ENCODE measurements around the gene ACTL10.
A peak's percentile ranks its signal among the peaks of the same experiment; 100 is the strongest.

ACTL10 gene

DNA sequence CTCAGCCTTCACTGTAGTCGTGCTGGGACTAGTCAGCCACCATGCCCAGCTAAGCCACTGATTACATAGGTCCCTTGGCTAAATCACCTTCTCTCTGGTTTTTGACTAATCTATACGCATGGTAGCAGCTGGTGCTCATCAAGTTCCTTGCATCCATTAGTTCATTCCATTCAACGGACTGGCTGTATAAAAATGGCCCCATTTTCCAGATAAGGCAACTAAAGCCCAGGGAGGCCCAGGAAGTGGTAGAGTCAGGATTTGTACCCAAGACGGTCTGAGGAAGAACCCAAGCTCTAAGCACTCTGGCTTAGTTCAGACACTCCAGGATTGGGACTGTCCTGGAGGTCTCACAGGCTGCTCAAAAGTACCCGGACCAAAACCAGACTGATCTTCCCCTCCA, 14.5 kb downstream of the ACTL10 start:
- Histone ChIP-seq H3K36me3 (ENCODE audit: control insufficient read depth, insufficient read depth, low read length) (peaks cover 4% of the 10 kb centered on the region), H2AK5ac (ENCODE audit: low read length) (no peak overlapping the region), H2BK5ac (ENCODE audit: low read length) (no peak overlapping the region), H3K4me1 (ENCODE audit: control insufficient read depth, low read depth, low read length) (peaks cover 3% of the 10 kb centered on the region), H3K4me3 (ENCODE audit: low read length) (no peak overlapping the region), H3K4ac (ENCODE audit: low read depth, low read length) (no peak overlapping the region), H3K23ac (ENCODE audit: low read length) (no peak overlapping the region), H4K8ac (ENCODE audit: low read depth, low read length) (no peak overlapping the region), H3K27ac (ENCODE audit: low read depth, low read length) (no peak overlapping the region), H3K79me2 (ENCODE audit: control insufficient read depth, insufficient read depth, low read length) (peaks cover 30% of the 10 kb centered on the region), H4K5ac (ENCODE audit: low read length) (no peak overlapping the region), H3K4me2 (ENCODE audit: low read length) (no peak overlapping the region), H2BK120ac (ENCODE audit: low read depth, low read length) (no peak overlapping the region), H3K27me3 (ENCODE audit: insufficient read depth, low read length, poor library complexity) (no peaks in the 10 kb centered on the region), H3K79me1 (ENCODE audit: low read length) (peaks cover 19% of the 10 kb centered on the region), H3K56ac (ENCODE audit: low read length) (no peak overlapping the region), H2BK15ac (replicated peaks; ENCODE audit: low read depth) (no peak overlapping the region), H3K18ac (ENCODE audit: low read length) (no peak overlapping the region), H3K9ac (ENCODE audit: low read length) (no peak overlapping the region)
- no peak for DNase-seq
- WGBS (ENCODE audit: extremely low coverage, insufficient coverage, low lambda C conversion rate), result no CpG with 5 or more reads among the region's 5 CpGs

DNA sequence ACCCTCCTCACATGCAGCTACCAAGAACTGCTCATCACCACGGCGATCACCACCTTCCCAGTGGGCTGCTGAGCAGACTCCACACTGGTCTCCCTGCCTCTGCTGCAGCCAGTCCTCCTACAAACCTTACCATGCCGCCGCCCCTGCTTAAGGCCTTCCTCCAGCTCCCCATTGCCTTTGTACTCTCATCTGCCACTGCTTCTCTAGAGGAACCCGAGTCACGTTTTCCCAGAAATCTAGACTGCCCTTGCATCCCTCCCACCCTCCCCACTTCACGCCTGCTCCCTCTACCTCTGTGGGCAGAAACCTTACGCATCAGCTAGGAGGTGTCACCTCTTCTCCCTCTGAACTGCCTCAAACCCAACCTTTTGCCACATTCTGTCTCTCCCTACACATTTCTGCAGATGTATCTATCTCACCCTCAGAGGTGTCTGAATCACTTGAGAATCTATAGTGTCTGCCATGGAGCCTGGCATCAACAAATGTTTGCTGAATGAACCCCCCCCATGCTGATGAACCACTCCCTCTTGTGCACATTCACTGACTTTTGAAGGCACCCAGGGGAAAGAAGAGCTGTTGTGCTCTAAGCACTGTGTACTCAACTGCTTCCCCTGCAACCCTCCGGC, 15.1 kb downstream of the ACTL10 start:
- no peak overlapping the region for H4K5ac ChIP-seq (ENCODE audit: low read length)
- H3K4me1 ChIP-seq (ENCODE audit: control insufficient read depth, low read depth, low read length), result peaks cover 6% of the 10 kb centered on the region
- H3K36me3 ChIP-seq (ENCODE audit: control insufficient read depth, insufficient read depth, low read length), result peaks cover 4% of the 10 kb centered on the region
- peaks cover 30% of the 10 kb centered on the region for H3K79me2 ChIP-seq (ENCODE audit: control insufficient read depth, insufficient read depth, low read length)
- H2BK5ac ChIP-seq (ENCODE audit: low read length), result no peak overlapping the region
- no peak overlapping the region for H2BK120ac ChIP-seq (ENCODE audit: low read depth, low read length)
- peaks cover 19% of the 10 kb centered on the region for H3K79me1 ChIP-seq (ENCODE audit: low read length)
- no peak overlapping the region for H2BK15ac ChIP-seq (replicated peaks; ENCODE audit: low read depth)
- no peak overlapping the region for H3K56ac ChIP-seq (ENCODE audit: low read length)
- H3K18ac ChIP-seq (ENCODE audit: low read length), result no peak overlapping the region
- no peak overlapping the region for H2AK5ac ChIP-seq (ENCODE audit: low read length)
- DNase-seq, result no peak
- H3K27ac ChIP-seq (ENCODE audit: low read depth, low read length), result no peak overlapping the region
- no peak overlapping the region for H4K8ac ChIP-seq (ENCODE audit: low read depth, low read length)
- H3K23ac ChIP-seq (ENCODE audit: low read length), result no peak overlapping the region
- no CpG with 5 or more reads among the region's 9 CpGs for WGBS (ENCODE audit: extremely low coverage, insufficient coverage, low lambda C conversion rate)
- H3K4ac ChIP-seq (ENCODE audit: low read depth, low read length), result no peak overlapping the region
- H3K4me3 ChIP-seq (ENCODE audit: low read length), result no peak overlapping the region
- H3K4me2 ChIP-seq (ENCODE audit: low read length), result no peak overlapping the region
- H3K9ac ChIP-seq (ENCODE audit: low read length), result no peak overlapping the region
- H3K27me3 ChIP-seq (ENCODE audit: insufficient read depth, low read length, poor library complexity), result no peaks in the 10 kb centered on the region

DNA sequence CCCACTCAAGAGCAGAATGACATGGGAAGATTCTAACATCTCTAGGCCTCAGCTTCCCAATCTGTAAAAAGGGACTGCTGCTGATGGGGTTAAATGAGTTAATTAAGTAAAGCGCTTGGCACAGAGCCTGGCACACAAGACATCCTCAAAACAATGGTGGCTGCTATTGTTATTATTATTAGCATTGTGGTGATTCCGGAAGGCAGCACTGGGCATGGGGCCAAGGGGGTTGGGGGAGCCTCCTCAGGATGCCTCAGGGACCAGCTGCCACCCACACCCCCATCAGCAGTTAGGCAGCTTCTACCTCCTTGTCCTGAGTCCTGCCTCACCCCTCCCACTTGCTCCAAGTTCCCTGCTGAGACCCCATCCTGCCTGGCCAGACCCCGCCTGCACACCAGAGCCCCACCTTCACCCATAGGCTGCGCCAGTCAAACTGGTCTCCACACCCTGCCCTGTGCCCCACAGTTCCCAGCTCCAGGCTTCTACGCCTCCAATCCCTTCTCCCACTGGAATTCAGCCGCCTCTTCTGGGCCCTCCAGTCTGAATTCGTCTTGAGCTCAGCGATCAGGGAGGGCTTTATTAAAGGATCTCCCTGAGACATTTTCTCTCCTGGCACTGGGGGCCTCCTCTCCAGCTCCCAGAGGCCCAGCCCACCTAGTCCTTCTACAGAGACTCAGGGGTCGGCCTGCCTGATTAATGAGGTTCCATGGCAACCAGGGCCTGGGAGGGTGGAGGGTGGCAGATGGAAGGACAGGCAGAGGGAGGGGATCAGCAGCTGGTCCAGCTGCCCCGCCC, 18.0 kb downstream of the ACTL10 start:
- no peak overlapping the region for H2AK5ac ChIP-seq (ENCODE audit: low read length)
- no peak overlapping the region for H2BK120ac ChIP-seq (ENCODE audit: low read depth, low read length)
- peaks cover 7% of the 10 kb centered on the region for H3K4me1 ChIP-seq (ENCODE audit: control insufficient read depth, low read depth, low read length)
- H3K18ac ChIP-seq (ENCODE audit: low read length), result no peak overlapping the region
- peaks cover 19% of the 10 kb centered on the region for H3K79me1 ChIP-seq (ENCODE audit: low read length)
- peak overlapping the region; percentile 73 for H3K9ac ChIP-seq (ENCODE audit: low read length)
- no peak overlapping the region for H2BK15ac ChIP-seq (replicated peaks; ENCODE audit: low read depth)
- peak; percentile 53 for DNase-seq
- H3K27ac ChIP-seq (ENCODE audit: low read depth, low read length), result no peak overlapping the region
- H3K4me3 ChIP-seq (ENCODE audit: low read length), result peak overlapping the region; percentile 20
- no CpG with 5 or more reads among the region's 10 CpGs for WGBS (ENCODE audit: extremely low coverage, insufficient coverage, low lambda C conversion rate)
- H3K56ac ChIP-seq (ENCODE audit: low read length), result peak overlapping the region; percentile 77
- no peak overlapping the region for H4K5ac ChIP-seq (ENCODE audit: low read length)
- no peak overlapping the region for H4K8ac ChIP-seq (ENCODE audit: low read depth, low read length)
- H2BK5ac ChIP-seq (ENCODE audit: low read length), result no peak overlapping the region
- H3K23ac ChIP-seq (ENCODE audit: low read length), result no peak overlapping the region
- no peak overlapping the region for H3K4ac ChIP-seq (ENCODE audit: low read depth, low read length)
- H3K4me2 ChIP-seq (ENCODE audit: low read length), result peak overlapping the region; percentile 52
- H3K36me3 ChIP-seq (ENCODE audit: control insufficient read depth, insufficient read depth, low read length), result no peaks in the 10 kb centered on the region
- no peaks in the 10 kb centered on the region for H3K27me3 ChIP-seq (ENCODE audit: insufficient read depth, low read length, poor library complexity)
- H3K79me2 ChIP-seq (ENCODE audit: control insufficient read depth, insufficient read depth, low read length), result peaks cover 30% of the 10 kb centered on the region

DNA sequence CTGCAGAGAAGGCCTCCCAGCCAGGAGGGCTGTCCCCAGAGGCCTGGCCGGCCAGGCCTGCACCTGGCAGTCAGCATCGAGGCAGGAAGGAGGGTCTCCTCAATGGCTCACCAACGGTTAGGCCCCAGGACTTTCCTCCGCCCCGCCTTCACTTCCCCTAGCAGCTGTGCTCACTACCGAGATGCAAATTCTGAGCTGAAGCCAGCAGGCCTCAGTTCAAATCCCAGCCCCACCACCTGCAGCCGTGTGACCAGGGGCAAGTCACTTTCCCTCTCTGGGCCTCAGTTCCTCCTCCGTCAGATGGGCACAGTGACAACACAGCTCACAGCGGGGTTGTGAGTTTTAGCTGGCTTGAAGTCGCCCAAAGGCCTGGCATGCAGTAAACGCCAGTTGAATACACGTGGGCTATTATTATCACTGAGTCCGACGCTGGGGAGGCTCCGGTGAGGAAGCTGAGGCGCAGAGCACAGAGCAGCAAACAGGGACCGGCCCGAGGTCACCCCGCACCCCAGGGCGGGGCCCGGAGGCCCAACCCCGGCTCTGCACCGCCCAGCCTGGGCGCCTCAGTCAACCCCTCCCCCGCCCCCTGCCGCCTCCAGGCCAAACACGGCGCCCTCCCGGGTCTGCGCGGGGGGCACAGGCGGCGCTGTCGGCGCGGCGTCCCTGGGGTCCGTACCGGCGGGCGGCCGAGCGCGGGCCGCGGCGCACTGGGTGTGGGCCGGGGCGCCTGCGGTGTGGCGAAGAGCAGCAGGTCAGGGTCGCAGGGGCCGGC, 18.8 kb downstream of the ACTL10 start:
- Histone ChIP-seq H3K4me1 (ENCODE audit: control insufficient read depth, low read depth, low read length) (peaks cover 7% of the 10 kb centered on the region), H3K27ac (ENCODE audit: low read depth, low read length) (peak overlapping the region; percentile 58)
- peak; percentile 64 for DNase-seq

DNA sequence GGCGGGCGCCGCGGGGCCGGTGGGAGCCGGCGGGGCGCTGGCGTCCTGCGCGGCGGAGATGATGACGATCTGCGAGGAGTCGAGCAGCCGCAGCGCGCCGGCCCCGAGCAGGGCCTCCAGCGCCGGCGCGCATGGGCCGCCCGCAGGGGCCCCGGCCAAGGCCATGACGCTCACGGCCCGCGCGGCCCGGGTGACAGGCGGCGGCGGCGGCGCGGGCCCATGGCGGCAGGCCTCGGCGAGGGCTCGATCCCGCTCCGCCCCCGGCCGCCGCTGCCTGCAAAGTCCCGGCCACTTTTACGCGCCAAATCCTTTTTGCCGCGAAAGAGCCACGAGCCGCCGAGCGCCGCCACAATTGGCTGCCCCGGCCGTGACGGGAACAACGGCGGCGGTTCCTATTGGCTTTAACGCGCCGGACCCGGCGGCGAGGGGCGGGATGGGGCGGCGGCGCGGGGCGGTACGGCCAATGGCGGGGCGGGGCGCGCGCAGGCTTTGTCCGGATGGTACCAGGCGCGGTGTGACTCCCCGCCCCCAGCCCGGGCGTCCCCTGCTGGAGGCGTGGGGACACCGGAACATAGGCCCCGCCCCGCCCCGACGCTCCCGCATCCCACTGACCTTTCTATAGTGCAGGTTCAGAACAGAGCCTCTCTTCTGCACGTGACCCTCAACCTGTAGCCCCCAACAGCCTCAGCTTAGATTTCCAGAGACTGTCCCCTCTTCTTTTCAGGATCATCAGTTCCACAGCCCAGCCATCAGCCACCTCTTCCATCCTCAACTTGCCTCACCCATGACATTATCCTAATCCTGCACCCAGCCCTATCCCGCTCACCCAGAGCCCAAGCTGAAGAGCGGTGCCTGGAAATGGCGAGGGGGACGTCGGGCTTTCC, 19.6 kb downstream of the ACTL10 start, which contains the start of gene E2F1:
TSS of gene E2F1 (minus strand) at position 286 of the 884 bp plus-strand sequence. CDS start at position 165, 121 bp downstream.
- Histone ChIP-seq H2BK15ac (replicated peaks; ENCODE audit: low read depth) (no peak within 1 kb of the TSS), H2BK120ac (ENCODE audit: low read depth, low read length) (no peak within 1 kb of the TSS), H3K4me2 (ENCODE audit: low read length) (peak within 1 kb of the TSS; percentile 61), H3K4me3 (ENCODE audit: low read length) (peak within 1 kb of the TSS; percentile 66), H3K18ac (ENCODE audit: low read length) (peak within 1 kb of the TSS; percentile 24), H3K23ac (ENCODE audit: low read length) (no peak within 1 kb of the TSS), H4K8ac (ENCODE audit: low read depth, low read length) (no peak within 1 kb of the TSS), H4K5ac (ENCODE audit: low read length) (no peak within 1 kb of the TSS), H2AK5ac (ENCODE audit: low read length) (no peak within 1 kb of the TSS), H3K56ac (ENCODE audit: low read length) (peak within 1 kb of the TSS; percentile 77), H3K79me2 (ENCODE audit: control insufficient read depth, insufficient read depth, low read length) (peaks cover 26% of the 10 kb centered on the region), H3K4ac (ENCODE audit: low read depth, low read length) (peak within 1 kb of the TSS; percentile 27), H2BK5ac (ENCODE audit: low read length) (no peak within 1 kb of the TSS), H3K36me3 (ENCODE audit: control insufficient read depth, insufficient read depth, low read length) (no peaks in the 10 kb centered on the region), H3K27me3 (ENCODE audit: insufficient read depth, low read length, poor library complexity) (no peaks in the 10 kb centered on the region), H3K79me1 (ENCODE audit: low read length) (peaks cover 12% of the 10 kb centered on the region), H3K9ac (ENCODE audit: low read length) (peak within 1 kb of the TSS; percentile 73), H3K27ac (ENCODE audit: low read depth, low read length) (peak within 1 kb of the TSS; percentile 58), H3K4me1 (ENCODE audit: control insufficient read depth, low read depth, low read length) (peaks cover 7% of the 10 kb centered on the region)
- DNase-seq, result peak; percentile 98
- no CpG with 5 or more reads among the region's 101 CpGs for WGBS (ENCODE audit: extremely low coverage, insufficient coverage, low lambda C conversion rate)

More for the DNA sequence above, 18.8 kb downstream of the ACTL10 start:
- H3K18ac ChIP-seq (ENCODE audit: low read length), result peak overlapping the region; percentile 24
- H3K27me3 ChIP-seq (ENCODE audit: insufficient read depth, low read length, poor library complexity), result no peaks in the 10 kb centered on the region
- H2BK120ac ChIP-seq (ENCODE audit: low read depth, low read length), result no peak overlapping the region
- H3K56ac ChIP-seq (ENCODE audit: low read length), result peak overlapping the region; percentile 77
- H2AK5ac ChIP-seq (ENCODE audit: low read length), result no peak overlapping the region
- H3K9ac ChIP-seq (ENCODE audit: low read length), result peak overlapping the region; percentile 73
- H3K4me3 ChIP-seq (ENCODE audit: low read length), result peak overlapping the region; percentile 66
- peaks cover 19% of the 10 kb centered on the region for H3K79me1 ChIP-seq (ENCODE audit: low read length)
- H3K23ac ChIP-seq (ENCODE audit: low read length), result no peak overlapping the region
- H2BK15ac ChIP-seq (replicated peaks; ENCODE audit: low read depth), result no peak overlapping the region
- H3K79me2 ChIP-seq (ENCODE audit: control insufficient read depth, insufficient read depth, low read length), result peaks cover 30% of the 10 kb centered on the region
- WGBS (ENCODE audit: extremely low coverage, insufficient coverage, low lambda C conversion rate), result no CpG with 5 or more reads among the region's 53 CpGs
- no peak overlapping the region for H4K5ac ChIP-seq (ENCODE audit: low read length)
- no peak overlapping the region for H2BK5ac ChIP-seq (ENCODE audit: low read length)
- no peak overlapping the region for H4K8ac ChIP-seq (ENCODE audit: low read depth, low read length)
- H3K36me3 ChIP-seq (ENCODE audit: control insufficient read depth, insufficient read depth, low read length), result no peaks in the 10 kb centered on the region
- peak overlapping the region; percentile 52 for H3K4me2 ChIP-seq (ENCODE audit: low read length)
- H3K4ac ChIP-seq (ENCODE audit: low read depth, low read length), result peak overlapping the region; percentile 27
